NCI-H1417 (cell line): ENCODE results near the gene RARRES1.
A peak's percentile ranks its signal among the peaks of the same experiment; 100 is the strongest.
"Not testable (repeated sequence)": the region's sequence is repeated elsewhere in the genome, so short reads cannot be mapped to it uniquely, and the experiment has no call there.

Experiments used
- DNase-seq, 3 experiments: peaks; one replicate each; lab custom pipeline; 2025; lab: John Stamatoyannopoulos, UW

The RARRES1 gene

GRCh38 chr3:158696618-158697017 is 35.6 kb downstream of the RARRES1 start:
- no peak for DNase-seq

- DNase-seq = not testable (repeated sequence)
Observed at GRCh38 chr3:158693866-158694456, 38.3 kb downstream of the RARRES1 start.

GRCh38 chr3:158685159-158685558 is 47.1 kb downstream of the RARRES1 start:
- no peak for DNase-seq

- no peak for DNase-seq
Observed at GRCh38 chr3:158683230-158683962, 48.9 kb downstream of the RARRES1 start.

- DNase-seq = no peak
Observed at GRCh38 chr3:158680861-158681260, 51.4 kb downstream of the RARRES1 start.

- DNase-seq = no peak
Observed at GRCh38 chr3:158679547-158680000, 52.7 kb downstream of the RARRES1 start.

- no peak for DNase-seq
Observed at GRCh38 chr3:158678687-158679086, 53.6 kb downstream of the RARRES1 start.

- DNase-seq = no peak
Observed at GRCh38 chr3:158672215-158673176, 59.8 kb downstream of the RARRES1 start, which contains the start of gene LXN. TSS of gene LXN (minus strand) at chr3:158672648. CDS start at chr3:158672478, 170 bp downstream.

GRCh38 chr3:158671821-158672214 is 60.4 kb downstream of the RARRES1 start:
- no peak for DNase-seq

GRCh38 chr3:158668506-158668905 is 63.8 kb downstream of the RARRES1 start:
- no peak for DNase-seq

GRCh38 chr3:158666416-158666815 is 65.8 kb downstream of the RARRES1 start:
- DNase-seq = no peak

GRCh38 chr3:158663832-158664231 is 68.4 kb downstream of the RARRES1 start:
- no peak for DNase-seq

GRCh38 chr3:158663246-158663645 is 69.0 kb downstream of the RARRES1 start:
- DNase-seq = no peak

GRCh38 chr3:158660711-158661110 is 71.5 kb downstream of the RARRES1 start:
- DNase-seq = no peak

- DNase-seq = peak; percentile 2 to 44 (median 16)
Observed at GRCh38 chr3:158659454-158660237, 72.6 kb downstream of the RARRES1 start.

GRCh38 chr3:158658889-158659288 is 73.4 kb downstream of the RARRES1 start:
- no peak for DNase-seq

GRCh38 chr3:158652463-158652862 is 79.8 kb downstream of the RARRES1 start:
- DNase-seq = peak in 1 of 3 experiments; percentile 27

- no peak for DNase-seq
Observed at GRCh38 chr3:158651192-158651591, 81.1 kb downstream of the RARRES1 start.

- no peak for DNase-seq
Observed at GRCh38 chr3:158649791-158650190, 82.5 kb downstream of the RARRES1 start.
